ENCODE data around the gene ZNF407.

- no peak for TF ChIP-seq GATA2 (IDR thresholded peaks at IDR 0.05; ENCODE audit: low read depth, low read length)
- TF ChIP-seq GATA3 (IDR thresholded peaks at IDR 0.05; ENCODE audit: low read depth, low read length), result no peak
These were observed 410.5 kb downstream of the ZNF407 start for GRCh38 chr18:75008186-75008585.

Data from SH-SY5Y (cell line).